Panc1 (cell line): ENCODE measurements around the gene PDGFRA. TPM values are rescaled to one million over a fixed set of nuclear protein-coding genes. Genes with fewer than 3 reads are reported as not detected.

Source experiments
- ATAC-seq: fragments of 200-7000 bp; cut with Tn5 transposase; 2 replicates; pipeline ENCODE4 v1.9.1; 2020; ENCODE audit warnings: mild to moderate bottlenecking, moderate library complexity
- BruUV-seq: library from RNA; stranded (reverse); fragments of 400-500 nt; replicated peaks from 2 replicates; lab custom pipeline; 2021; lab: Mats Ljungman, UMichigan
- CTCF ChIA-PET: fragments of 300-600 bp; sonication (Branson Sonifier 250); formaldehyde crosslinking; loops from one replicate; lab custom pipeline; 2022; ENCODE audit warnings: antibody characterized with exemption; lab: Charles Lee
- POLR2A ChIA-PET: fragments of 300-600 bp; sonication (Branson Sonifier 250); formaldehyde crosslinking; loops from one replicate; lab custom pipeline; 2022; ENCODE audit warnings: antibody characterized with exemption; lab: Charles Lee
- DNase-seq: peaks from one replicate; pipeline ENCODE4 v3.0.0-alpha.2; 2010; ENCODE audit warnings: low read depth, low spot score
- H3K27ac ChIP-seq: 2 replicates; pipeline ENCODE4 v1.5.1; 2011; ENCODE audit warnings: mild to moderate bottlenecking, low read length, inconsistent platforms
- H3K27me3 ChIP-seq: fragments of 200-500 bp; sonication (Bioruptor generic); 2 replicates; pipeline ENCODE4 v1.6.0; 2014; ENCODE audit warnings: low read length, inconsistent platforms; ENCODE audit not compliant: control insufficient read depth, insufficient read depth
- H3K36me3 ChIP-seq: fragments of 200-500 bp; sonication (Bioruptor generic); 2 replicates; pipeline ENCODE4 v1.5.1; 2014; ENCODE audit warnings: inconsistent platforms, mild to moderate bottlenecking, low read length, moderate library complexity; ENCODE audit not compliant: control insufficient read depth, insufficient read depth
- H3K4me1 ChIP-seq: 2 replicates; pipeline ENCODE4 v1.5.1; 2011; ENCODE audit warnings: inconsistent platforms, mild to moderate bottlenecking, low read length, moderate library complexity; ENCODE audit not compliant: control insufficient read depth, insufficient read depth
- H3K4me3 ChIP-seq, 2 experiments: 2 replicates each; pipeline ENCODE4 v1.5.1; 2011 to 2012; ENCODE audit warnings: low read depth in 2 of 2, low read length in 2 of 2, mild to moderate bottlenecking in 2 of 2, inconsistent platforms in 1 of 2, moderate library complexity in 1 of 2
- H3K9me3 ChIP-seq: fragments of 200-500 bp; sonication (Bioruptor generic); 2 replicates; pipeline ENCODE4 v1.5.1; 2014; ENCODE audit warnings: low read depth, mild to moderate bottlenecking, inconsistent platforms, low read length, moderate library complexity; ENCODE audit not compliant: control insufficient read depth, insufficient read depth
- POLR2AphosphoS5 ChIP-seq: IDR thresholded peaks from 2 replicates; pipeline ENCODE4 v1.6.1; 2012; ENCODE audit warnings: mild to moderate bottlenecking, low read depth, low read length, moderate library complexity
- REST ChIP-seq, 2 experiments: IDR thresholded peaks; 2 replicates each; pipeline ENCODE4 v1.6.1; 2011 to 2012; ENCODE audit warnings: low read depth in 2 of 2, control low read depth in 1 of 2, low read length in 1 of 2, mild to moderate bottlenecking in 1 of 2, moderate library complexity in 1 of 2; ENCODE audit not compliant: insufficient read depth in 1 of 2
- SIN3A ChIP-seq: IDR thresholded peaks from 2 replicates; pipeline ENCODE4 v1.6.1; 2012; ENCODE audit warnings: low read depth, mild to moderate bottlenecking, low read length, moderate library complexity, borderline replicate concordance; ENCODE audit not compliant: insufficient read depth
- TCF7L2 ChIP-seq: IDR thresholded peaks from 2 replicates; pipeline ENCODE4 v1.6.1; 2011; ENCODE audit warnings: mild to moderate bottlenecking, low read depth, low read length, inconsistent platforms
- in situ Hi-C: cut with HindIII; loops from 2 replicates; pipeline ENCODE4 v1.10.0; 2016; ENCODE audit warnings: low sequenced_read_pairs, low pct_unique_long_range_greater_than_20kb
- intact Hi-C: fragments of 100-400 bp; cut with micrococcal nuclease; formaldehyde crosslinking; loops from one replicate; pipeline ENCODE4 v1.10.0; 2022; ENCODE audit not compliant: unreplicated experiment
- total RNA-seq: library from RNA; stranded (reverse); gene quantifications from one replicate; pipeline ENCODE4 v1.2.1, GENCODE V29; 2021; ENCODE audit not compliant: unreplicated experiment
- TF ChIP-seq, protein P1 (sequence below): fragments of 450-650 bp; IDR thresholded peaks from 2 replicates; pipeline ENCODE4 v1.5.1; 2017; ENCODE audit warnings: mild to moderate bottlenecking

Gene PDGFRA
- total RNA-seq, 1 experiment from 2014 or later = 0.15 TPM

GRCh38 chr4:54277691-54278090, 48.6 kb downstream of the PDGFRA start:
- Histone ChIP-seq H3K9me3 (no peaks in the 10 kb centered on the region), H3K36me3 (no peaks in the 10 kb centered on the region), H3K27me3 (peaks cover 2% of the 10 kb centered on the region; the same call in 1 of the 2 replicates), H3K4me1 (no peaks in the 10 kb centered on the region), H3K27ac (no peak overlapping the region), H3K4me3 (no peak overlapping the region)
- DNase-seq (no peak), ATAC-seq (no peak)
- POLR2A ChIA-PET = no interaction called here
- TF ChIP-seq REST (IDR thresholded peaks at IDR 0.05; ENCODE audit: insufficient read depth in 1 of 2, low read depth in 2 of 2, low read length in 1 of 2) (no peak), SIN3A (no peak), TCF7L2 (no peak), POLR2AphosphoS5 (no peak)
- TF ChIP-seq, protein P1, sequence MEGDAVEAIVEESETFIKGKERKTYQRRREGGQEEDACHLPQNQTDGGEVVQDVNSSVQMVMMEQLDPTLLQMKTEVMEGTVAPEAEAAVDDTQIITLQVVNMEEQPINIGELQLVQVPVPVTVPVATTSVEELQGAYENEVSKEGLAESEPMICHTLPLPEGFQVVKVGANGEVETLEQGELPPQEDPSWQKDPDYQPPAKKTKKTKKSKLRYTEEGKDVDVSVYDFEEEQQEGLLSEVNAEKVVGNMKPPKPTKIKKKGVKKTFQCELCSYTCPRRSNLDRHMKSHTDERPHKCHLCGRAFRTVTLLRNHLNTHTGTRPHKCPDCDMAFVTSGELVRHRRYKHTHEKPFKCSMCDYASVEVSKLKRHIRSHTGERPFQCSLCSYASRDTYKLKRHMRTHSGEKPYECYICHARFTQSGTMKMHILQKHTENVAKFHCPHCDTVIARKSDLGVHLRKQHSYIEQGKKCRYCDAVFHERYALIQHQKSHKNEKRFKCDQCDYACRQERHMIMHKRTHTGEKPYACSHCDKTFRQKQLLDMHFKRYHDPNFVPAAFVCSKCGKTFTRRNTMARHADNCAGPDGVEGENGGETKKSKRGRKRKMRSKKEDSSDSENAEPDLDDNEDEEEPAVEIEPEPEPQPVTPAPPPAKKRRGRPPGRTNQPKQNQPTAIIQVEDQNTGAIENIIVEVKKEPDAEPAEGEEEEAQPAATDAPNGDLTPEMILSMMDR = no peak
- intact Hi-C loops = no loop called here
- BruUV-seq = no TSS peak
- in situ Hi-C loops = no loop called here
- CTCF ChIA-PET = no interaction called here

- in situ Hi-C loops (no loop called here), intact Hi-C loops (no loop called here)
- POLR2A ChIA-PET = no interaction called here
- CTCF ChIA-PET = no interaction called here
- no peak for DNase-seq
- BruUV-seq = no TSS peak
- Histone ChIP-seq H3K27me3 (peaks cover 2% of the 10 kb centered on the region; the same call in 1 of the 2 replicates), H3K9me3 (no peaks in the 10 kb centered on the region), H3K27ac (no peak overlapping the region), H3K36me3 (no peaks in the 10 kb centered on the region), H3K4me1 (no peaks in the 10 kb centered on the region), H3K4me3 (no peak overlapping the region)
- TF ChIP-seq REST (IDR thresholded peaks at IDR 0.05; ENCODE audit: insufficient read depth in 1 of 2, low read depth in 2 of 2, low read length in 1 of 2) = no peak
- no peak for TF ChIP-seq POLR2AphosphoS5
- TF ChIP-seq TCF7L2 = no peak
- TF ChIP-seq, protein P1 = no peak
- no peak for TF ChIP-seq SIN3A
- ATAC-seq = no peak
Observed at GRCh38 chr4:54278216-54278615, 49.1 kb downstream of the PDGFRA start.
